GM06990 (cell line): ENCODE data around the gene MIDN.

Experiments used
- DNase-seq: peaks from one replicate; pipeline ENCODE4 v3.0.0-alpha.2; 2011; ENCODE audit not compliant: insufficient read length; ENCODE audit errors: extremely low read depth
- H3K27me3 ChIP-seq: replicated peaks from 2 replicates; pipeline ENCODE4 v1.6.0; 2011; ENCODE audit warnings: low read length; ENCODE audit not compliant: control insufficient read depth, insufficient read depth
- H3K36me3 ChIP-seq: 2 replicates; pipeline ENCODE4 v1.5.1; 2011; ENCODE audit warnings: low read length; ENCODE audit not compliant: control insufficient read depth, insufficient read depth
- H3K4me3 ChIP-seq: replicated peaks from 2 replicates; pipeline ENCODE4 v1.5.1; 2011; ENCODE audit warnings: low read depth, mild to moderate bottlenecking, control low read depth, low read length
- CTCF ChIP-seq: IDR thresholded peaks from 2 replicates; pipeline ENCODE4 v1.5.1; 2011; ENCODE audit warnings: low read length, control low read depth, mild to moderate bottlenecking, inconsistent platforms; ENCODE audit not compliant: insufficient read depth, poor library complexity, severe bottlenecking

The MIDN gene

DNA sequence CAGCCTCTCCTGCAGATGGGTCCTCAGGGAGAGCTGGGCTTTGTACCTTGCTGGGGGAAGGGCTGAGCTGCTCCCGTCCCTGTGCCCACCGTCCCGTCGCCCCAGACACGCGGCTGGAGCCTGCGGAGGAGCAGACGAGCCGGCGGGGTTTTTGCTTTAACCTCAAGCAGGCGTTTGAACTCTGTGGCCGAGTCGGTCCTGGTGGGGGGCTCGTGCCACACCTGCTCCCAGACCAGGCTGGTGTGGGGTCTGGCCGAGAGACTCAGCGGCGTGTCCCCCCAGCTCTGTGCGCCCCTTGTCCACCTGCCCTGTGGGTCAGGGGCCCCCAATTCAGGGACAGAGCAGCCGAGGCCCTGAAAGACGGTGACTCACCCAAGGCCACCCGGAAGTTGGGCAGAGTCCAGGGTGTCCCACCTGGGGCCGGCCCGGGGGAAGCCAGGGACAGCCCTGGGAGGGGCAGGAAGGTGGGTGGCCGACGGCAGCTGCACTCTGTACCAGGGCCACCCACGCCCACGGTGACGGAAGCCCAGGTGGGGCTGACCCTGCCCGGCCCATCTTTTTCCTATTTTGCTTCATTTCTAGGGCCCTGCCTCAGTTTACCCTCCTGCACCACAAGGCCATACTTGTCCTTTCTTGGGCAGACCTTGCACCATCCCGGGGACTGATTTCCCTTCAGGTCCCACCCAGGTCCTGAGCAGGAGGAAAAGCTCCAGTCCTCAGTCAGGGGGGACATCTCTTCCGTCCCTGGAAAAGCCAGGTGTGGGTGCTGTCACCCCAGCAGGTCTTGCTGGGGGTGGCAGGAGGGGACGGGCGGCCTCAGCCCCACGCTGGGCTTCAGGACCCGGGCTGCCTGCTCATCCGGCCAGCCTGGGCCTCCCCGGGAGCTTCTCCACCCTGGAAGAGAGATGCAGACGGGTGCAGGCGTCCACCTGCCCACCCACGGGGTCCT lies 42.6 kb downstream of the MIDN start:
- no peaks in the 10 kb centered on the region; the same call in none of the 2 replicates for H3K27me3 ChIP-seq

GRCh38 chr19:1291761-1292418 lies 43.5 kb downstream of the MIDN start:
- TF ChIP-seq CTCF = no peak
- Histone ChIP-seq H3K36me3 (no peaks in the 10 kb centered on the region), H3K4me3 (0 out of 2 replicates have a peak overlapping the region, but pooled peaks have one; percentile 12), H3K27me3 (no peaks in the 10 kb centered on the region; the same call in none of the 2 replicates)
- peak; percentile 53 for DNase-seq

More for the DNA sequence above, 42.6 kb downstream of the MIDN start:
- no peak for DNase-seq
- Histone ChIP-seq H3K4me3 (no peak overlapping the region), H3K36me3 (no peaks in the 10 kb centered on the region)
- TF ChIP-seq CTCF = no peak

DNA sequence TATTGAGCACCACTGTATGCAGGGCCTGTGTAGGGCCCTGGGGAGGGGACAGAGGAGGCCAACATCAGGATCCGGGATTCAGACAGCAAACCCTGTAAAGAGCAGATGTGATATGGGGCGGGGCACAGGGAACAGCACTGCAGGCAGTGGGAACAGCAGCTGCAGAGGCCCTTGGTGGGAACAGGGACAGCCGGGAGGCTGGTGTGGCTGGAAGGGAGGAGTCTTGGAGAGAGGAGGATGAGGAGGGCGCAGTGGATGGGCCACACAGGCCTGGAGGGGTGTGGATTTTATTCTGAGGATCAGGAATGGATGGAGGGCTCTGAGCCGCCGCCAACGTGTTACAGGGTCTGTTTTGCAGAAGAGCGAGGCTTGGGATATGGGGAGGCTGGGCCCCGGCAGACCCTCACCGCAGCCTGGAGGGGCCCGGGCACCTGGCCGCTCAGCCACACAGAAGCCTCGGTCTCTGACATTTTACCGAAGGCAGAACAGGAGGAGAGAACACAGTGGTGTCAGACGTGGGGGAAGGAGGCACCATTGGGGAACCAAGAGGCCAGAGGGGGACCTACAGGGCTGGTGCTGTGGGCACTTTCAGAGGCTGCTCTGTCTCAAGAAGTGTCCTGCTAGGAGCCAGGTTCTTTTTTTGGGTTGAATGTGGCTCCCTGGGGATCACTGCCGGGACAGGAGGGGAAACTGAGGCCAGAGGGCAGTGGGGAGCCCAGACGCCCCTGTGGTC lies 44.2 kb downstream of the MIDN start:
- H3K36me3 ChIP-seq = no peaks in the 10 kb centered on the region
- no peak for DNase-seq
- no peaks in the 10 kb centered on the region; the same call in none of the 2 replicates for H3K27me3 ChIP-seq
- H3K4me3 ChIP-seq = no peak overlapping the region
- no peak for TF ChIP-seq CTCF

GRCh38 chr19:1293782-1294604 lies 45.6 kb downstream of the MIDN start:
- H3K27me3 ChIP-seq = no peaks in the 10 kb centered on the region; the same call in none of the 2 replicates
- TF ChIP-seq CTCF = no peak
- no peak for DNase-seq
- H3K36me3 ChIP-seq = no peaks in the 10 kb centered on the region
- H3K4me3 ChIP-seq = no peak overlapping the region

- Histone ChIP-seq H3K27me3 (no peaks in the 10 kb centered on the region; the same call in none of the 2 replicates), H3K4me3 (no peak overlapping the region), H3K36me3 (no peaks in the 10 kb centered on the region)
- TF ChIP-seq CTCF = no peak
- DNase-seq = no peak
These were observed 46.3 kb downstream of the MIDN start for GRCh38 chr19:1294688-1295087.
